GM19351 (cell line): ENCODE data around the gene PPP2R3B.
"Not testable (repeated sequence)": the region's sequence is repeated elsewhere in the genome, so short reads cannot be mapped to it uniquely, and the experiment has no call there.

Experiments
- ATAC-seq: cut with Tn5 transposase; IDR thresholded peaks from one replicate; pipeline ENCODE4 v1.9.1; 2021; ENCODE audit warnings: mild to moderate bottlenecking, moderate library complexity; ENCODE audit not compliant: unreplicated experiment

PPP2R3B gene

DNA sequence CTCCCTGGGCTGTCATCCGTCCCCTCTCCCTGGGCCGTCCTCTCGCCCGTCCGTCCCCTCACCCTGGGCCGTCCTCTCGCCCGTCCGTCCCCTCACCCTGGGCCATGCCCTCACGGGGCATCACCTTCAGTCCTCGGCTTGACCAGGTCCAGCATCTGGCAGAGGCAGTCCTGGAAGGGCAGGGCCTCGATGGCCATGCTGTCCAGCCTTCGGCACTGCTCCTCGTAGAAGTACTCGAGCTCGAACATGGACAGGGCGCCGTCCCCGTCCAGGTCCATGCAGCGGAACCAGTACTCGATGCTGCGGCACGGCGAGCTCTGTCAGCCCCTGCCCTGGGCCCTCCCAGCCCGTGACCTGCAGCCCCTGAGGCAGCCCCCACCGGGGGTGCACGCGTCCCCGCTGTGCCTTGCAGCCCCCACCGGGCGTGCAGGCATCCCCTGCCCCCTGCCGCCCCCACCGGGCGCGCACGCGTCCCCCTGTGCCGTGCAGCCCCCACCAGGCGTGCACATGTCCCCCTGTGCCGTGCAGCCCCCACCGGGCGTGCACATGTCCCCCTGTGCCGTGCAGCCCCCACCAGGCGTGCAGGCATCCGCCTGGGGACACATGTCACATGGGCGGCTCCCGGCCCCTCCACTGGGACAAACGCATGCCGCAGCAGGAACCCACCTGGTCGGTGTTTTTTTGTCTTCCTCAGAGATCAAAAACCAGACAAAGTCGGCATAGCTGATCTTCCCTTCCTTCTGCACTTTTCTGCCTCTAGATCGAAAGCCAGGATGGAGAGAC is 45.9 kb downstream of the PPP2R3B start:
- no peak for ATAC-seq

DNA sequence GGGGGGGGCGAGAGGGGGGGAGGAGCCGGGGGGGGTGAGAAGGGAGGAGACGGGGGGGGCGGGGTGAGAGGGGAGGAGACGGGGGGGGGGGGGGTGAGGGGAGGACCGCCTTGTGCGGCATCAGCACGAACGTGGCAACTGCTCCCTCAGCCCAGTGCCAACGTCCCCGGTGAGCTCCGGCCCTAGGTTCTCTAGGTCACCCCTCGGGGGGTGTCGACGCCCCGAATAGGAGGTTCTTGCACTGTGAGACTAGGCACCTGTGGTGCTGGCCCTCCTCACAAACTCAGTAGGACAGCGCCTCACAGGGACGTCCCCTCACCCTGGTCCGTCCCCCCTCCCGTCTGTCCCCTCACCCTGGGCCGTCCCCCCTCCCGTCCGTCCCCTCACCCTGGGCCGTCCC is 46.6 kb downstream of the PPP2R3B start:
- no peak for ATAC-seq

DNA sequence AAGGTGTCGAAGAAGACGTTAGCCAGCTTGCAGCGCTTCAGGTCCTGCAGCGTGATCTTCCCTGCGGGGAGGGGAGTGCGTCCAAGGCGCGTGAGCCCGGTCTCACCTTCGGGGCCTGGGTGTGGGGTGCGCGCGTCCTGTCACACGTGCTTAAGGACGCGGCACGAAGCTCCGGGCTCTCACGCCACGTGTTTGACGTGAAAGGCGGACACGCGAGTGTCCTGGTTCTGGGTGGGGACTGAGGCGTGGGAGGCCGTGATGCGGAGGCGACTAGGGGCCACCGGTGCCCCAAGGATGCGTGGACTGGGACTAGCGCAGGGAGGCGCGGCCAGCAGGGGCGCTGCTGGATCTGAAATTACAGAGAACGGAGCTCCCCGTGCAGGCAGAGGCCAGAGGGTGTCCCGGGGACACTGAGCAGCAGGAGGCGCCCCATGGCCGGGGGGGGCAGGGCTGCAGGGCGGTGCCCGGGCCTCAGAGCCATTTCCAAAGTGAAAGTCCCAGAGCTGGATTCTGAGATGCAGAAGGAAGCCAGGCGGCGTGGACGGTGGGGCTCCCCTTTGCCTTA is 47.8 kb downstream of the PPP2R3B start:
- no peak for ATAC-seq

DNA sequence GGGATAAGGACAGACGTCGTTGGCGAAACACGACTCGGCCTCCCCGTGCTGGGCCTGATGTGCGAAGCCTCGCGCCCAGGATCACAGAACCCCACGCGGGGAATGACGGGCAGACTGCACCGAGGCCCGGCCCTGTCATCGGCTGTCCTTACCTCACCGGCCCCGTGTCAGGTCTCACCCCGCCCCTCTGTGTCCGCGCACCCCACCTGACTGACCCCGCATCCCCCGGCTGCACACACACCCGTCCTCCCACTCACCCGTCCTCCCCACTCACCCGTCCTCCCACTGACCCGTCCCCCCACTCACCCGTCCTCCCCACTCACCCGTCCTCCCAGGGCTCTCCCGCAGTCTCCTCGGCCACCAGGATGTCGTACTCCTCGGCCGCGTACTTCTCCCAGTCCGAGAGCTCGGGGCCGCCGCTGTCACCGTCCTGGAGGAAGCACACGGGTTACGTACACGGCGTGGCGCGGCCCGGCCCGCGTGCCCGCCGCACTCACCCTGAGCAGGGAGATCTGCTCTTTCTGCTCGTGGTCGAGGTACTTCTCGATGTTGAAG is 48.3 kb downstream of the PPP2R3B start:
- no peak for ATAC-seq

DNA sequence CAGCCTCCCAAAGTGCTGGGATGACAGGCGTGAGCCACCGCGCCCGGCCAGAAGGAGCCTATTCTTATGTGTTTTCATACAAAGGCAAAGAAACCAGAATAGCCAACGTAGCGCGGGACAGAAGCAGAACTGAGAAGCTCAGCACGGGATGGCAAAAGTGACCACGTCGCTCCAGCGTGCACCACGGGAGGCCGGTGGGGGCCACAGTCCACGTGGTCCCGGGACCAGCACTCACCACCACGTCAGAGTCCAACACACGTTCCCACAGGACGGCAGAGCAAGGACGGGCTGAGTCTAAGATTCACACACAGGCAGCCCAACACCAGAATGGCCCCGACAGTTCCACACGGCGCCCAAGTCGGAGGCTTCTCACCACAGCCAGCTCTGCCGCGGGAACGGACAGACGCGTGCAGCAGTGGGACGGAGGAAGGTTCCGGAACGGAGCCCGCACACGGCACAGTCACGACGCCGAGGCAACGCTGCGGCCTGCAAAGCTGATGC is 49.3 kb downstream of the PPP2R3B start:
- no peak for ATAC-seq

DNA sequence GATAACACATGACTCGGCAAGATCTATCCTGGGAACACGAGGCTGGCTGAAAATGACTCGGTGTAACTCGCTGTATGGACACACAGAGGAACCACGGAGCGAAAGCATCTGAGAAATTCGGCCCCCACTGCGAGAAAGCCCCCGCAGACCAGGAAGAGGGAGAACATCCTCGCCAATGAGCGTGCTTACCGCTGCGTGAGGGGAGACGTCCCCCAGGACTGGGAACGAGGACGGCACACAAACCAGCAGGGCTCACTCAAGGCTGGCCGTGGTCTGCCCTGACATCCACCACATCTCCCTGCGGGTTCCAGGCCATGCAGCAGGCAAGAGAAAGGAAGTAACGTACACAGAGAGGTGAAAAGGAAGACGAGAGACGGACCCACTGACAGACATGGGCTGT is 50.5 kb downstream of the PPP2R3B start:
- ATAC-seq: no peak

DNA sequence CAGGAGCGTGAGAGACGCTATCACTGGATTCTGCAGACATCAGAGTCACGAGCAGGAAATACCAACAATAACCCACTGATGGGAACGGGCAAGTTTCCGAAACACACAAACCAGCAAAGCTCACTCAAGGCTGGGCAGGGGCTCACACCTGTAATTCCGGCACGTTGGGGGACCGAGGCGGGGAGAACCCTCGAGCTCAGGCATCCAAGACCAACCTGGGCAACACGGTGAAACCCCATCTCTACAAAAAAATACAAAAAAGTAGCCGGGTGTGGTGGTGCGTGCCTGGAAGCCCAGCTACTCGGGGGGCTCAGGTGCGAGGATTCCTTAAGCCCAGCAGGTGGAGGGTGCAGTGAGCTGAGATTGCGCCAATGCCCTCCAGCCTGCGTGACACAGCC is 51.0 kb downstream of the PPP2R3B start:
- ATAC-seq: no peak

DNA sequence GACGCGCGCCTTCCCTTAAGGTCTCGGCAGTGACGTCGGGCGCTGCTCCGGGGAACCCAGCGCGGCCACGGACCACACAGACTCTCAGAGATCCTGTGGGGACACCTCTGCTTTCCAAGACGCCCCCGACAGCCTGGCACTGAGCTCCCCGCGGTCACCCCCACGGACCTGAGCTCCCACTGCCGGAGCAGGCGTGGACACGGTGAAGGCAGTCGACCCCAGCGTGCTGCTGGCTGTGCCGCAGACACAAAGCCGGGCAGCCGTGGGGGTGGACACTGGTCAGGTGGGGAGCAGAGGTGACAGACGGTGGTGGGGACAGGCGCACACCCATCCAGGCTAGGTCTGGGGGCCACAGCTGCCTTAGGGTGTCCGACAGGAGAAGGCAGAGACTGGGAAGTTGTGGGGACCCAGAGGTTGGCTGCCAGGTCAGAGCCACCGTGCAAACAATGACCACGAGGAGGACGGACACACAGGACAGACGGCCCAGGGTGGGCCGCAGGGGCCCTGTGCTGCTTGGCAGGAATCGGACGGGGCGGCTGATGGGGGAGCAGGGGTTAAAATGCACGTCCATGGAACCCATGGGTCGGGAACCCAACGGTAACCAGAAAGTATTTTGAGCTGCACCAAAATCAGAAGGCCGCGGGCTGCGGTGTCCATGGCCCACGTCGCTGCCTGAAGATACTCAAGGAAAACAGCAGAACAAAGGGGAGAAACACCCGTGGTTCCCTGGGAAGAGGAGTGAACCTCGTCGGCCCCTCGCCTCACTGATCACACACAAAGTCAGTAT is 51.5 kb downstream of the PPP2R3B start:
- ATAC-seq: no peak

DNA sequence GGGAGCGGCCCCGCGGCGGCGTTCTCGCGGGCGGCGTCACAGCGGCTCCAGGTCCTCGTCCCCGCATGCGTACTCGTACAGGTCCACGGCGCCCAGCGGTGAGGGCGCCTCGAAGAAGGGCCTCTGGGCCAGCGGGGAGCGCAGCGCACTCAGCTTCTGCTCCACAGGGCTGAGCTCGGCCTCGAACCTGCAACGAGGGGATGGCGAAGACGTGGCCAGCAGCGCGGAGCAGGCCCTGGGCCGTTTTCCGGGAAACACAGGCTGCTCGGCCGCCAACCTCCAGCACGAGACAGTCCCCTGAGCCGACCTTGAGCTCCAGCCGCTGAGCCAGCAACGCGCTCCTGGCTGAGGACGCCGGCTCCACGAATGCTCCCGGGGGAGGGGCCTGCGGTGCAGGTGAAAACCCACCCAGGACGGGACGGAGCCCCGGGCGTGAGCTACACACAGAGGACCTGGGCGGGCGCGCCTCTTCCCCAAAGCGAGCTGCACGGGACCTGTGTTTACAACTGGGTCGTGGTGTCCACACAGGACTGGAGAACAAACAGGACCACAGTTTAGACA is 52.3 kb downstream of the PPP2R3B start:
- no peak for ATAC-seq

DNA sequence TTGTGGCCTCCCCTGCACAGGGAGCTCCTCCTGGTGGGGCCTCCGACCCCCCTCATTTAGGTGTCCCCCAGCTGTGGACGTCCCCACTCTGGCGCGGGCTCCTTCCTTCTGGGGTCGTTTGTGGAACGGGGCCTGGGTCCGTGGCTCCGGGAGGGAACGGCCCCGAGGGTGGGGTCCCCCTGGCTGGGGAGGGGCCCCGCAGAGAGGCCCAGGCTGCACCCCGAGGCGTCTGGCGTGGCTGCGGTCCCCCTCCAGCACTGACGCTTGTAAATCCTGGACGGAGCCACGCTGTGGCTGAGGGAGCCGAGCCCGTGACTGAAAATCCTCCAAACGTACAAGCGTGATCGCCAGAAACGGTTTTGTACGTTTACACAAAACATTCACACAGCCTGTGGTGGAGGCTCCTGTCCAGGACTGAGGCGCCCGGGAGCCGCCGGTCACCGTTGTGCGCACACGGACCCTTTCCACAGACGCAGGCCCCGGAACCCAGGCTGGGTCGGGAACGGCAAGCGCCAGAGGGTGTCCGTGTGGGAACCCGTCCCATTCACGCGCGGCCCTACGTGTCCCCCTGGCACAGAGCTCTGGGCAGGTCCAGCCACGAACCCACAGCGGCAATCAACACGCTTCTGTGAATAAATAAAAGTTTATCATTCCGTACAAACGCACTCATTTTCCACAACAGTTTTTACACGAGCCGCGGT is 52.9 kb downstream of the PPP2R3B start:
- ATAC-seq: no peak

DNA sequence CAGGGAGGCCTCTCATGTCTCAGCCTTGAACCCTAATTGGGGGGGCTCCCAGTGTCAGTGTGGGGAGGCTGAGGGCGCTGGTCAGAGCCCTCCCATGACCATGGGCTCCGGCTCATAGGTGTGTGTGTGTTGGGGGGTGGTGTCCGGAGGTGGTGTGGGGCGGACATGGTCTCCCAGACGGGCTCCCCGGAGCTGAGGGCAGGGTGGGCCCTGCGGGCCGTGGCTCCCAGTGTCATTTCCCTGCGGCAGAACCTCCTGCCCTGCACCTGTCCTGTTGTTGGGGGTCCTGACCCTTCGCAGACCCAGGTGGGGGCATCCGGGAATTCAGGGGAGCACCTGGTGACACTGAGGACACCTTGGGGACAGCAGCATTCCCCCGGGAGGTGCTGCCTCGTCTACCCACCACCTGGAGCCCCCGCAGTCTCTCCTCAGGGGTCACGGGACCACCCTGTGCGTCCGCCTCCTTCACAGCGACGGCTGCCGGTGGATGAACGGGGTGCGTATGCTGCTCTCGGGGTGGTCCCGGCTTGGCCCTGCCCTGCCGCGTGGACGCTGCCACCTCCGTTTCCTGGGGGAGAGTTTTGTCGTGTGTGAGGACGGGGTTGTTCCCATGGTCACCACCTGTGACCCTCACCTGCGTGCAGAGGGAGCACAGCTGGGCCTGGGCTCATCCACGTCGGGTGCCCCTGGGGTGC is 53.6 kb downstream of the PPP2R3B start:
- no peak for ATAC-seq

DNA sequence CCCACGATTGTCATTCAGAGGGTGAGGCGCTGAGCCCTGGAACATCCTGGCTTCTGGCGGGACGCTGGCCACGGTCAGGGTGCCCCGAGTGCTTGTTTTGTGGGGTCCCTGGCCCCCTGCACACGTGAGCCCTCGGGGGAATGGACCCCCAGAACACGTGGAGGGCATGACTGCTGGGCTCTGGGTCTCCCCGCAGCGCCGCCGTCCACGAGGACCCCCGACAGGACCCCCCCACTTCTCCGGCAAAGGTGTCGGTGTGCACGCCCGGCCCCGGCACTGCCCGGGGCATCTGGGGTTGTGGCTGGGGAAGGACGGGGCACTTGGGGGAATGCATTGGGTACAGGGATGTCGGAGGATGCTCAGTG is 54.2 kb downstream of the PPP2R3B start:
- ATAC-seq: no peak

DNA sequence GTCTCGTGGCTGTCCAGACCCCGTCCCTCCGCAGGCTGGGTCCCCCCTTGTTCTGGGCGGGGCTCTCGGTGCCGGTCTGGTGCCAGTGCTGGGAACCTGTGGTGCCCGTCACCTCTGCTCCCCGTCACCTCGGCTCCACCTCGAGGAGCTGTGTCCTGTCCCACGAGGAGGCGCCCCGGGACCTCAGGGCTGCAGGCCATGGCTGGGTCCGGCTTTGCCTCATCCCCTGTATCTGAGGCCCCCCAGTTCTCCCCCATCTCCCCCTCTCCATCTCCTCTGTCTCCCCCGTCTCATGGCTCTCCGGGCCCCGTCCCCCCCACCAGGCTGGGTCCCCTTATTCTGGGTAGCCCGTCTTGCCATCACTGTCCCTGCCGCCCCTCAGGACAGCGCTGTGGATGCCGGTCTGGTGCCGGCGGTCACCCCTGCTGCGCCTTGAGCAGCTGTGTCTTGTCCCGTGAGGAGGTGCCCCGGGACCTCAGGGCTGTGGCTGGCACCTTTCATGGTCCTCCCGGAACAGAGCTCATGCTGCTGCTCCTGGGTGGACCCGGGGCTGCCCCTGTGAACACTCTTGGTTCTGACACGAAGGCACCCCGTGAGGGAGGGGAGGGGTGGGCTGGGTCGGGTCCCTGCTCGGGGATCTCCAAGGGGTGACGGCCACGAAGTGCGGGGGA is 54.7 kb downstream of the PPP2R3B start:
- no peak for ATAC-seq

DNA sequence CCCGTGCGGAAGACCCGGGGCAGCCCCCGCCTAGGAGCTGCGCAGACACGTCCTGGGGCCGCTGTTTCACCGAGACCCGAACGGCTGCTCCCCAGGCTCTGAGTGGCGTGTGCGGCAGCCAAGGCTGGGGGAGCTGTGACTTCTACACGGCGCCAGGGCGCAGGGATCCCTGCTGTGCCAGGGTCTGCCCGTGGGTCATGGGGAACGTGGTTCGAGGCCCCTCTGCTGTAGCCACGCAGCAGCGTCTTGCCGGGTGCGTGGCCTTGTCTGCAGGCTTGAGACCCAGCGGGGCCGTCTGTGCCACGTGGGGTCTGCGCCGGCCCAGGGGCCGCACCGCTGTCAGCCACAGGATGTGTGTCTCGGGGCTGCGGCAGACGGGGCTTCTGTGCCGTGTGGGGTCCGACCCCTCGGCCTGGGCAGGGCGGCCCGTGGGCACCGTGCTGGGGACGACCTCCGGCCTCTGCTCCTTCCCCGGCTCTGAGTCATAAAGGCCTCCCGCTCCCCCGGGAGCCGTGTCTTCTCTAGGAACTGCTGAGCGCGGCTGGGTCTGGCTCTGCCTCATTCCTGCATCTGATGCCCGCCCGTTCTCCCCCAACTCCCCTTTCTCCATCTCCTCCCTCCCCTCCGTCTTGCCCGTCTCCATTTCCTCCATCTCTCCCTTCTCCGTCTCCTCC is 55.4 kb downstream of the PPP2R3B start:
- ATAC-seq: no peak

DNA sequence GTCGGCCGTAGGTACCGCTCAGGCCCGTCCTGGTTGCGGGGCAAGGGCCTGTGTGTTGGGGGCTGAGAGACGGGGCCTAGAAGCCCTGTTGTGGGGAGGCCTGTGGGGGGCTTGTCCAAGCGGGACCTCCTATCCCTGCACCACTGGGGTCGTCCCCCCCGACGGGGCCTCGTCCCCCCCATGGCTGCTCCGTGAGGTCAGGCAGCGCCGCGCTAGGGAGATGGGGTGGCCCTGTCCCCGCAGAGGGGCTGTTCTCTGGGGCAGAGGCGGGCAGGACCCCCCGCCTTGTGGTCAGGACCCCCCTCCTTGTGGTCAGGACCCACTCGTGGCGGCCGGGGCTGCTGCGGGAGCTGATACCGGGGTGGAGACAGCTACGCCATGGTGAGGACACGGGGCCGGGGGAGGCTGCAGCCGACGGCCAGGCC is 56.0 kb downstream of the PPP2R3B start:
- no peak for ATAC-seq

DNA sequence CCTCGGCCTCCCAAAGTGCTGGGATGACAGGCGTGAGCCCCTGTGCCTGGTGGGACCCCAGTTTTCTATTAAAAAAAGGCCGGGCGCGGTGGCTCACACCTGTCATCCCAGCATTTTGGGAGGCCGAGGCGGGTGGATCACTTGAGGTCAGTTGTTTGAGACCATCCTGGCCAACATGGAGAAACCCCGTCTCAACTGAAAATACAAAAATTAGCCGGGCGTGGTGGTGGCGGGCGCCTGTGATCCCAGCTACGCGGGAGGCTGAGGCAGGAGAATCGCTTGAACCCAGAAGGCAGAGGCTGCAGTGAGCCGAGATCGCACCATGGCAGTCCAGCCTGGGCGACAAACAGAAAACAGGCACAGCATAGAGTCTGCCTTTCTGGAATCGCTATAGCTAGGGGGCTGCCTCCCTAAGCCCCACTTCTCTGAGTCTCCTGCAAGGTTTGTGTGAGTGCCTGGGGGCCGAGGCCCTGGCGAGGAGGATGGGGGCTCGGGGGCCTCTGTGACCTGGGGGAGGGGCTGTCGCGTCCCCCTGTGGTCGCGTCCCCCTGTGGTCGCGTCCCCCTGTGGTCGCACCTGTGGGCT is 56.5 kb downstream of the PPP2R3B start:
- not testable (repeated sequence) for ATAC-seq

DNA sequence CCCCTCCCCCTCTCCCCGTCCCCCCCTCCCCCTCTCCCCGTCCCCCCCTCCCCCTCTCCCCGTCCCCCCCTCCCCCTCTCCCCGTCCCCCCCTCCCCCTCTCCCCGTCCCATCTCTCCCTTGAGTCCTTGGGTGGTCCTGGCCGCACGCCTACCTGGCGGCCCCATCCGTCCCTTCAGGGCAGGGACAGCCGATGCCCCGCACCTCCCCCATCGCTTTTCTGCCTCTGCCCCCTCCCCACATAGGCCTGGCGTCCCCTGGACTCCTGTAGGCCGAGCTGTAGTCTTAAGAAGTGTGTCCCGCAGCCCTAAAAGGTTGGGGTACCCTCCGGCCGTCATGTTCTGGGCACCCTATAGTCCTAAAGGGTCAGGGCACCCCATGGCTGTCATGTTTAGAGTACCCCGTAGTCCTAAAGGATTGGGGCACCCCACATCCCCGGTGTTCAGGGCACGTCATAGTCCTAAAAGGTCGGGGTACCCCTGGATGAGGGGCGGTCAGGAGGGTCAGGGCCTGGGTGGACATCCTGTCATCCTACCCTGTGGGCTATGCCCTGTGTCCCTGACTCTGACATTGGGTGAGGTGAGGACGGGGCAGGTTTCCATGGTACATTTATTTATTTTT is 57.3 kb downstream of the PPP2R3B start:
- no peak for ATAC-seq

DNA sequence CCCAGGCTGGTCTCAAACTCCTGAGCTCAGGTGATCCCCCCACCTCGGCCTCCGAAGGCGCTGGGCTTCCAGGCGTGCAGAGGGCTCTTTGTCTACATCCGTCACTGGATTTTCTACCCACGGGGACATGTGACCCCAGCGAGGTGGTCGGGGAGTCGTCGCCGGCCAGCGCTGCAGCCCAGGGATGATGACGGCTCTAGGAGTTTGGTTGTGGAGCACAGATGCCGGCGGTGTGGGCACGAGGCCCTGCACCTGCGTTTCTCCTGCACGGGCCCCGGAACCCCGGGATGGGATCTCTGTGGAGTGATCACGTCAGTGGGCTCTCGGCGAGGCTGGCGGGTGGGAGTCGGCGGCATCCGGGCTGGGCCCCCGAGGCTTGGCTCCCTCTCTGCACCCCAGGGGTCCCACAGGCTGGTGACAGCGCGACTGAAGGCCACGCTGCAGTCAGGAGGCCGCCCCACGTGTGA is 59.0 kb downstream of the PPP2R3B start:
- no peak for ATAC-seq
